Fibroblast of pulmonary artery (primary cell): Measurements from ENCODE around the gene C5orf47.
"Not testable (repeated sequence)": the region's sequence is repeated elsewhere in the genome, so short reads cannot be mapped to it uniquely, and the experiment has no call there.

ENCODE experiments used
- DNase-seq: peaks from one replicate; pipeline ENCODE4 v3.0.0-alpha.2; 2010; ENCODE audit warnings: low read depth
- H3K4me3 ChIP-seq: replicated peaks from 2 replicates; pipeline ENCODE4 v1.5.1; 2011; ENCODE audit warnings: low read depth, mild to moderate bottlenecking, control low read depth, low read length, moderate library complexity
- CTCF ChIP-seq: IDR thresholded peaks from 2 replicates; pipeline ENCODE4 v1.5.1; 2011; ENCODE audit warnings: mild to moderate bottlenecking, control low read depth, low read length, inconsistent platforms; ENCODE audit errors: missing control alignments

The C5orf47 gene

GRCh38 chr5:174008922-174009321 is 20.0 kb downstream of the C5orf47 start:
- H3K4me3 ChIP-seq: no peak overlapping the region
- DNase-seq: no peak
- no peak for TF ChIP-seq CTCF

GRCh38 chr5:174010365-174010764 is 21.4 kb downstream of the C5orf47 start:
- DNase-seq: no peak
- no peak overlapping the region for H3K4me3 ChIP-seq
- no peak for TF ChIP-seq CTCF

GRCh38 chr5:174011441-174011840 is 22.5 kb downstream of the C5orf47 start:
- no peak overlapping the region for H3K4me3 ChIP-seq
- no peak for TF ChIP-seq CTCF
- no peak for DNase-seq

GRCh38 chr5:174020069-174020927 is 31.3 kb downstream of the C5orf47 start:
- not testable (repeated sequence) for H3K4me3 ChIP-seq
- peak; percentile 58 for TF ChIP-seq CTCF
- DNase-seq: peak; percentile 63

- H3K4me3 ChIP-seq: no peak overlapping the region
- no peak for DNase-seq
- TF ChIP-seq CTCF: no peak
These were observed 31.9 kb downstream of the C5orf47 start for GRCh38 chr5:174020928-174021304.

- TF ChIP-seq CTCF: no peak
- no peak overlapping the region for H3K4me3 ChIP-seq
- DNase-seq: no peak
These were observed 33.6 kb downstream of the C5orf47 start for GRCh38 chr5:174022384-174023095.

GRCh38 chr5:174030286-174030685 is 41.3 kb downstream of the C5orf47 start:
- no peak for TF ChIP-seq CTCF

More at GRCh38 chr5:174030286-174030685, 41.3 kb downstream of the C5orf47 start:
- no peak overlapping the region for H3K4me3 ChIP-seq
- DNase-seq: no peak
